Effector memory CD4-positive, alpha-beta T cell (primary cell): ENCODE data around the gene RAPGEF1.
"Not testable (repeated sequence)": the region's sequence is repeated elsewhere in the genome, so short reads cannot be mapped to it uniquely, and the experiment has no call there.

Experiments used
- DNase-seq, 3 donors: peaks; one replicate each; pipeline ENCODE4 v3.0.0-alpha.2; 2020
- H3K27ac ChIP-seq: 2 replicates; pipeline ENCODE4 v1.7.0; 2013; ENCODE audit warnings: mild to moderate bottlenecking, low read length, moderate library complexity; ENCODE audit not compliant: insufficient read depth, poor library complexity, severe bottlenecking
- H3K27me3 ChIP-seq: replicated peaks from 2 replicates; pipeline ENCODE4 v1.7.0; 2013; ENCODE audit warnings: mild to moderate bottlenecking, low read length; ENCODE audit not compliant: insufficient read depth, control insufficient read depth, poor library complexity, severe bottlenecking
- H3K36me3 ChIP-seq: 2 replicates; pipeline ENCODE4 v1.7.0; 2013; ENCODE audit warnings: mild to moderate bottlenecking, low read length, moderate library complexity; ENCODE audit not compliant: control insufficient read depth, insufficient read depth
- H3K4me1 ChIP-seq: 2 replicates; pipeline ENCODE4 v1.7.0; 2013; ENCODE audit warnings: low read length, mild to moderate bottlenecking; ENCODE audit not compliant: control insufficient read depth, insufficient read depth, poor library complexity, severe bottlenecking
- H3K4me3 ChIP-seq: 2 replicates; pipeline ENCODE4 v1.7.0; 2013; ENCODE audit warnings: low read length, low read depth, mild to moderate bottlenecking; ENCODE audit not compliant: insufficient read depth, poor library complexity, severe bottlenecking
- H3K9me3 ChIP-seq: 2 replicates; pipeline ENCODE4 v1.7.0; 2013; ENCODE audit warnings: mild to moderate bottlenecking, low read length, moderate library complexity; ENCODE audit not compliant: control insufficient read depth

RAPGEF1 gene

DNA sequence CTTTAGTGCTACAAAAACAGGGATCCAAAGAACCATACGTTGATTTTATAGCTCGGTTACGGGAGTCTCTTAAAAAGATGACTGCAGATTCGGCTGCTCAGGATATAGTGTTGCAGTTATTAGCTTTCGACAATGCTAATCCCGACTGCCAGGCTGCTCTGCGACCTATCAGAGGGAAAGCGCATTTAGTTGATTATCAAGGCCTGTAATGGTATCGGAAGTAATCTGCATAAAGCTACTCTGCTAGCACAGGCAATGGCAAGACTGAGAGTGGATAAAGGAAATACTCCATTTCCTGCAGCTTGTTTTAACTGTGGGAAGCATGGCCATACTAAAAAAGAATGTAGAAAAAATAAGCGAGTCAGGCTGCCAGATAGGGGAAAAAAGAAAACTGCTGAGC lies 58.0 kb downstream of the RAPGEF1 start:
- DNase-seq, H3K4me3 ChIP-seq, H3K9me3 ChIP-seq, H3K36me3 ChIP-seq, H3K27ac ChIP-seq, H3K27me3 ChIP-seq: not testable (repeated sequence)
- H3K4me1 ChIP-seq: peaks cover 35% of the 10 kb centered on the region

- H3K27me3 ChIP-seq, H3K4me3 ChIP-seq, DNase-seq, H3K9me3 ChIP-seq, H3K36me3 ChIP-seq, H3K27ac ChIP-seq: not testable (repeated sequence)
- peaks cover 39% of the 10 kb centered on the region for H3K4me1 ChIP-seq
Observed at GRCh38 chr9:131681108-131681507, 58.8 kb downstream of the RAPGEF1 start.

DNA sequence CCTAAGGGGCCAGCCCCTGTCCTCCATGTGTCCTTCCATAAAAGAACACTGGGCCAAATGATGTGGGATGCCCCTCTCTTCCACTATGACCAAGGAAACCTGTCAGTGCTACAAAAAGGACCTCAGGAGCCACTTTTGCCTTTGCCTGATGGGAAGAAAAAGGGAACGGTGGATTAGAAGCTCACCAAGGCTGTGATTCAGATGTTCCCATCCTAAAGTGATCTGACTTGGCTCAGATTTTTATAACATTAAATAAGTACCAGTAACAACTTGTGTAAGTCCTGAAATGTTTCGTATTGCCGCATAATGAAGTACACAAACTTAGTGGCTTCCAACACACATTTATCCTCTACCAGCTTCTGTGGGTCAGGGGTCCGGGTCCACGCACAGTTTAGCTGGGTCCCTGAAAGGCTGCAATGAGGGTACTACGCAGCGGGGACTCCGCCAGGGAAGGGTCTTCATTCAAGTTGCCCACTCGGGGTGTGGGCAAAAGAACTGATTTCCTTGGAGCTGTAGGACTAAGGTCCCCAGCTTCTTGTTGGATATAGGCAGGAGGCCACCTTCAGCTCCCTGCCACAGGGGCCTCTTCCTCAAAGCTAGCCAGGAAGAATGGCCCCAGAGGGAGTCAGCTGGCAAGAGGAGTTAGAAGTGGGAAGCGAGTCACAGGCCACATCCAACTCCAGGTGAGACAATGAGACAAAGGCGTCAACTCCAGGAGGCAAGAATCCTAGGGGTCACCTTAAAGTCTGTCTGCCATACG lies 60.4 kb downstream of the RAPGEF1 start:
- Histone ChIP-seq H3K27me3 (no peaks in the 10 kb centered on the region), H3K36me3 (no peaks in the 10 kb centered on the region), H3K4me3 (no peak overlapping the region), H3K27ac (peak overlapping the region; percentile 96), H3K9me3 (no peaks in the 10 kb centered on the region), H3K4me1 (peaks cover 48% of the 10 kb centered on the region)
- DNase-seq: no peak

- Histone ChIP-seq H3K4me1 (peaks cover 56% of the 10 kb centered on the region), H3K4me3 (peak overlapping the region; percentile 2)
Observed at GRCh38 chr9:131678499-131679111, 61.3 kb downstream of the RAPGEF1 start.

DNA sequence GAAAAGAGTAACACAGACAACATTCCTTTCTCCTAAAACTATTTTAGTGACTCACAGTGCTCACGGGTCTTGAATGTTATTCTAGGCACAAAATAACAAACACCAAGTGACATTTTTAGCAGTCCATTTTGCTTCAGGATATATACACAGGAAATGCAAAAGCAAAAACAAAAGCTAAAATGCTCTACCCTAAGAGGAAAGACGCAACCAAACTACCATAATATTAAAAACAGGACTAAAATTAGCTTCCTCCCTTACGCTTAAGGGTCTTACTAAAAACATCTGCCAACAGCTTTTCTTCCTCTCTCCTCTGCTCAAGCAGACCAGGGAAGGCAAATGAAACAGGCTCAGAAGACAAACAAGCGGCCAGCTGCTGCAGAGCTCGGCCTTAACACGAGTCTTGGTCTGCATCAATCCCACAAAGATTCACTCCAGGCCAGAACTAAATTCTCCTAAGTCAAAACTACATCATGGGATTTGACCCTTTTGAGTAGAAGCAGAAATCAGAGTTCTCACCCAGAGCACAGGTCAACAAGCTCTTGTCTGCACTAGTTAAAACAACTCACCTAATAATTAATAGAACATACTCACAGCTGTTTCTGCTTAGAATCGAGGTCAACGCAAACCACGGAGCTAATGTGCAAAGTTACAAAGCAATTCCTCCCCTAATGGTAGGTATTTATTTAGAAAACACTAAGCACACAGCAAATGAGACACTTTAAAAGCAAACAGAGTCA lies 62.3 kb downstream of the RAPGEF1 start:
- H3K4me1 ChIP-seq: peaks cover 63% of the 10 kb centered on the region
- H3K27ac ChIP-seq: peak overlapping the region; percentile 96
- no peak for DNase-seq
- H3K4me3 ChIP-seq: peak overlapping the region; percentile 2
- no peaks in the 10 kb centered on the region for H3K27me3 ChIP-seq
- H3K9me3 ChIP-seq: no peaks in the 10 kb centered on the region
- H3K36me3 ChIP-seq: no peaks in the 10 kb centered on the region

More at GRCh38 chr9:131678499-131679111, 61.3 kb downstream of the RAPGEF1 start:
- no peaks in the 10 kb centered on the region for H3K27me3 ChIP-seq
- no peaks in the 10 kb centered on the region for H3K9me3 ChIP-seq
- H3K27ac ChIP-seq: peak overlapping the region; percentile 96
- peak; percentile 53 to 75 (median 64) for DNase-seq
- no peaks in the 10 kb centered on the region for H3K36me3 ChIP-seq

DNA sequence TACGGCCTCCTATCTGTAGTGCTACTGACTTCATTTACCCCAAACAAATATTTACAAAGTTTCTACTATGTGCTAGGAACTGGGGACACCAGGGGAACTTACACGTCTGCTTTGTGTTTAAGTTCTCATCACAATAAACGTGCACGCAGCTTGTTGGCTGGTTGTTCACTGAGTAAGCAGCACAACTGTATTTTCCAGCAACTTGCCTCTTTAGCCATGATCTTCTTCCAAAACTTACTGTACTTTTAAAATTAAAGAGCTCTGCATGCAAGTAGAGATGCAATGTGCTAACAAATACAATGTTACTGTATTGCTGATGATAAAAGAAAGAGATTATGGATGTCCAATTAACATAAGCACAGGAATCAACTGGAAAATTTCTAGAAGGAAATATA lies 62.8 kb downstream of the RAPGEF1 start:
- H3K27me3 ChIP-seq: no peaks in the 10 kb centered on the region
- H3K9me3 ChIP-seq: no peaks in the 10 kb centered on the region
- peaks cover 69% of the 10 kb centered on the region for H3K4me1 ChIP-seq
- H3K36me3 ChIP-seq: no peaks in the 10 kb centered on the region
- no peak for DNase-seq
- peak overlapping the region; percentile 2 for H3K4me3 ChIP-seq
- peak overlapping the region; percentile 96 for H3K27ac ChIP-seq

- Histone ChIP-seq H3K9me3 (no peaks in the 10 kb centered on the region), H3K27ac (peak overlapping the region; percentile 96), H3K27me3 (no peaks in the 10 kb centered on the region), H3K36me3 (no peaks in the 10 kb centered on the region), H3K4me1 (peaks cover 74% of the 10 kb centered on the region), H3K4me3 (no peak overlapping the region)
- peak in 2 of 3 donors; percentile 46 to 54 for DNase-seq
Observed at GRCh38 chr9:131676431-131676972, 63.4 kb downstream of the RAPGEF1 start.

DNA sequence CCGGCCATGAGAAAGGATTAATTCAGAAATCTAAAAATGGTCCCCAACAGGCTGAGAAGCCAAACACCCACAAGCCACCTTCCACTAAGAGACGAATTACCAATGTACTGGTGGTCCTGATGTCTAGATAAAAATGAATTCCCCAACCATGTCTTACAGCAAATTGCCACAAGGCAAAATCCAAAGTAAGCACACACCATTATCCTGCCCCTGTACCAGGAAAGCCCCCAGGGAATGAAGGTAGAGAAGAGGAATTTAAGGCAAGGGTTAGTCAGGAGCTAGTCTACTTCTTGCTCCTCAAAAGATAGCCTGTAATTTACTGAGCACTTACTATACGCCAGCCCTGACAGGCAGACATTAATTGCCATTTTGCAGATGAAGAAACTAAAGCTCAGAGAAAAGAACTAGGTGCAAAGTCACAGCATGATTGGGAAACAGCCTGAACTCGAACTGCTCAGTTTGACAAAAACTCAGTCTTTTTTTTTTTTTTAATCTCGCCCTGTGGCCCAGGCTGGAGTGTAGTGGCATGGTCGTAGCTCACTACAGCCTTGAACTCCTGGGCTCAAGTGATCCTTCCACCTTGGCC lies 64.3 kb downstream of the RAPGEF1 start:
- Histone ChIP-seq H3K4me3 (peak overlapping the region; percentile 19), H3K9me3 (no peaks in the 10 kb centered on the region), H3K27me3 (no peaks in the 10 kb centered on the region), H3K27ac (peak overlapping the region; percentile 96), H3K4me1 (peaks cover 84% of the 10 kb centered on the region), H3K36me3 (no peaks in the 10 kb centered on the region)
- no peak for DNase-seq

DNA sequence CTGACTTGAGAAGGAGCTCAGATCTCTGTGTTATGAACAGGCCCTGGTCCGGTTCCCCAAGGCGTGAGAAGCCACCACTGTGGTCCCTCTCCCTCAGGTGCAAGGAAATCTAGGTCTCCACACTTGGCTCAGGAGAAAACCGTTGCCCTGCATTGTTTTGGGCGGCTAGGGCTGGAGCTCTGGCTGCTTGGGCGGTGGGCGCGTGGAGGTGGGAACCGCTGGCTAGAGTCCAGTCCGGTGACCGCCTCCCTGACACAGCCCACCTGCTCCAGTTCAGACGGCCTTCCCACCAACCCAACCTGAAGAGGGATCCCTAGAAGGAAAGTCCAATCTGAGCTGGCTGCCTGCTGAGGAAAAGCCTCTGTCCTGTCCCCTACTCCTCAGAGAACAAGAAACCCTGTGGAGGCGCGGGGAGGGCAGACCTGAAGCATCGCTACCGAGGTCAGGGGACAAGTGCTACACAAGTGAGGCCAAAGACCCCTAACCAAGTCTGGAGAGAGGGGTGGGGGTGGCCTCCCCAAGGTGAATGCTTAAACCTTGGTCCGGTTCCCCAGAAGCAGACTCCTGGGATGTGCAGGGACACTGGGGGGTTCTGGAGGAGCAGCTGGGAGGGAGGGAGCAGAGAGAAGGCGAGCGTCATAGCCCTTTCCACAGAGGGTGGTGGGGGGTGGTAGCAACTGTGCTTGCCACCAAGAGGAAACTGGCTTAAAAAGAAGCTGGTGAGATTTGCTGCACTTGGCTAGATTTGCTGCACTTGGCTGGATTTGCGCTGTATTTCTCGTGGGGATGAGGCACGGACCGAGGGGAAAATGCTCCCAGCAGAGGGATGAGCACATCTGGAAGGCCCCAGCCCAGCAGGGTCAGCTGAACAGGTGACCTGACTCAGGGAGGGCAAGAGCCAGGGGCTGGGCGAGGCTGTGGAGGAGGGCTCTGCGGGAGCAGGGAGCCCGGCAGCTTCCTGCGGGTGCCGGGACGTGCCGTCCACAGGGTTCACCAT lies 65.2 kb downstream of the RAPGEF1 start:
- DNase-seq: no peak
- Histone ChIP-seq H3K36me3 (no peaks in the 10 kb centered on the region), H3K4me3 (peak overlapping the region; percentile 19), H3K9me3 (no peaks in the 10 kb centered on the region), H3K27me3 (no peaks in the 10 kb centered on the region), H3K4me1 (peaks cover 89% of the 10 kb centered on the region), H3K27ac (peak overlapping the region; percentile 96)
